ENCODE results near the gene CD3E. TPM values are rescaled to one million over a fixed set of nuclear protein-coding genes. Genes with fewer than 3 reads are reported as not detected.
A peak's percentile ranks its signal among the peaks of the same experiment; 100 is the strongest.

The CD3E gene
- polyA plus RNA-seq, 1 donor, result 0.22 TPM

DNA sequence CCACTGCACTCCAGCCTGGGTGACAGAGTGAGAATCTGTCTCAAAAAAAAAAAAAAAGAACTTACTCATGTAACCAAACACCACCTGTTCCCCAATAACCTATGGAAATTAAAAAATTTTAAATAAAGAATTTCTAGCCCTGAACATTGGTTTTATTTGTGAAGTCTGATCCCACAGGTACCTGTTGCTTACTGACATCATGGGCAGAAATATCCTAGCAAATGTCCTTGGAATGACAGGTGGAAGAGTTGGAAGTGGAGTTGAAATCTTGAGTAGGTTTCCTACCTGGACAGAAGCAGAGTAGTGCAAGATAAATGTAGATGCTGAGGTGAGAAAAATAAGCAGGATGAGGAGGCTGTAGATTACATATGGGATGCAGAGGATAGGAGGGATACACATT, 20.8 kb downstream of the CD3E start:
- no peak for DNase-seq

DNA sequence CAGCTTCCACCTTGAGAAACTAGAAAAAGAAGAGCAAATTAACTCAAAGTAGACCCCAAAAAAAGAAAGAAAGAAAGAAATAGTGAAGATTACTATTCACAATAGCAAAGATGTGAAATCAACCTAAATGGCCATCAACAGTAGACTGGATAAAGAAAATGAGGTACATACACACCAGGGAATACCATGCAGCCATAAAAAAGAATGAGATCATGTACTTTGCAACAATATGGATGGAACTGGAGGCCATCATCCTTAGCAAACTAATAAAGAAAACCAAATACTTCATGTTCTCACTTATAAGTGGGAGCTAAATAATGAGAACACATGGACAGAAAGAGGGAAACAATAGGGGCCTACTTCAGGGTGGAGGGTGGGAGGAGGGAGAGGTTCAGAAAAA, 24.2 kb downstream of the CD3E start:
- no peak for DNase-seq

DNA sequence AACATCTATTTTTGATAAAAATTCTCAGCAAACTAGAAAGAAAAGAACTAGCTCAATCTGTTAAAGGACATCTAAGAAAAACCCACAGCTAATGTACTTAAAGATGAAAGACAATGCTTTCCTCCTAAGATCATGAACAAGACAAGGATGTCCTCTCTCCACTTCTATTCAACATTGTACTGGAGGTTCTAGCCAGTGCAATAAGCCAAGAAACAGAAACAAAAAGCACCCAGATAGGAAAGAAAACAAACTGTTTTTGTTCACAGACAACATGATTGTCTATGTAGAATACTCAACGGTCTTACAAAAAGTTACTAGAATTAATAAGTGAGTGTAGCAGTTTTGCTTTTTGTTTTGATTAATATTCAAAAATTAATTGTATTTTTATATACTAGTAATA, 30.2 kb downstream of the CD3E start:
- no peak for DNase-seq

DNA sequence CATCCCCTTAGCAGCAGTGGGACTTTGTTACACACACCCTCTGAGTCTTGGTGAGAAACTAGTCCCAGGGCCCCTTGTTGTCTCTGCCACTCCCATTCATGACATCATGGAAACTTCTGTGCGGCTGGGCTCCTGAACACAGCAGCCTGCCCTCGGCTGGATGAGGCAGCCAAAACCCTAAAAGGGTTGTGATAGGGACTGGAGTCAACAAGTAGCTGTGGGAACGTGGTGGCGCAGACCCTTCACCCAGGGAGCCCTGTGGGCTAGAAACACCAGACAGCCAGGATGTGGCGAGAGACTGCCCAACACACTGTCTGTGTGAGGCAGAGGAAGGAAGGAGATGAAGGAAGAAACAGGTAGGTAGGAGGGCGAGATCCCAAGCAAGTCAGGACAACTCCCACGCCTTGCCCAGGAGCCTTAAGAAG, 34.1 kb downstream of the CD3E start:
- no peak for DNase-seq

DNA sequence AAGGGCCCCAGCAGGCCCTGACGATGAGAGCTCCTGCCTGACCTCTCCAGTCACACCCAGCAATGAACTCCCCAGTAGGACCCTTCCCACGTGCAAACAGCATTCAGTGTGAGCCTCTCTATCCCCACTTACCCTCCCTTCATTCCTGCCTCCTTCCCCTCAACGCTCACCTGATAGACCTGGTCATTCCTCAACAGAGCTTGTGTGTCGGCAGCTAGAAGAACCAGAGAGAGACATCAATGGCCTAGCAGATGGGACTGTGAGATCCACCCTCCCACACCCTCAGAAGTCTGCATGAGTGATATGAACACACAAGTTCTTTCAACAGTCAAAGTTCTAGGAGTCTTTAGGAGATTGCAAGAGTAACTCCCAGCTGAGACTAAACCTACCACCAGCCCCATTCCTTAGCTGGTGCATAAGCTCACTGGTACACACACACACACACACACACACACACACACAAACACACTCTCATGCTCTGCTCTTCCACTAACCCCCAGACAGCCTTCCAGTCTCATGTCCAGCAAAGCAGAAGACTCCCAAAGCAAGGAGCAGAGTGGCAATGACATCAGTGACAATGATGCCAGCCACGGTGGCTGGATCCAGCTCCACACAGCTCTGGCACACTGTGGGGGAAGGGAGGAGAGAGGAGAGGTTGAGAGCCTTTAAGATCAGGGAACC, 34.9 kb downstream of the CD3E start:
- no peak for DNase-seq

DNA sequence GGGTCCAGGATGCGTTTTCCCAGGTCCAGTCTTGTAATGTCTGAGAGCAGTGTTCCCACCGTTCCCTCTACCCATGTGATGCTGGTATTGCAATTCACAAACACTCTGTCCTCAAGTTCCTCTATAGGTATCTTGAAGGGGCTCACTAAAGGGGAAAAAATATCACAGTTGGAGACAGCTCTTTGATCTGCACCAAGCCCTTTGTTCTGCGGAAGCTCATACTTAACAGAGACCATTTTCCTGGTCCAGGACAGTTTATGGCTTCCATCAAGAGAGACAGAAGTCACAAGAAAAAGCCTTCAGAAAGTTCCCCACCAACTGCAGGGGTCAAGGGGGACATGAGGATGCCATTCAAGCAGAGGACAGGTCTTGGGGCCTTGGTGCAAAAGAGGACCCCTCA, 35.9 kb downstream of the CD3E start:
- no peak for DNase-seq

DNA sequence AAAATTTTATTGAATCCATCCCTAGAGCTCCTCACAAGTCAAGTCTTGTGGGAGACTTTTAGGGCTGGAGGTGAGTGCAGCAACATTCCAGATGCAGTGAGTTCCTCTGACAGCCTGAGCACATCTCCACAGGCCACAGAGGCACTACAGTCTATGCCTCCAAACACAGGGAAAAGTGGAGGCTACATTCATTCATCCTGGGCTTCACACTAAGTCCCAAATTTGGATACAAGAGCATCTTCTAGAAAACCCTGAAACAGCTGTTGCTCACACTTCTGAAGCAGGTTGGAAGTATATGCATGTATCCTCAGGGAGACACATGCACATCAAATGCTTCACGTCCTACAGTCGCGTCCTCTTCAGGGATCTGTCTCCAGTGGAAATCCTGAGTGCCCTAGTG, 36.7 kb downstream of the CD3E start:
- DNase-seq, result no peak

DNA sequence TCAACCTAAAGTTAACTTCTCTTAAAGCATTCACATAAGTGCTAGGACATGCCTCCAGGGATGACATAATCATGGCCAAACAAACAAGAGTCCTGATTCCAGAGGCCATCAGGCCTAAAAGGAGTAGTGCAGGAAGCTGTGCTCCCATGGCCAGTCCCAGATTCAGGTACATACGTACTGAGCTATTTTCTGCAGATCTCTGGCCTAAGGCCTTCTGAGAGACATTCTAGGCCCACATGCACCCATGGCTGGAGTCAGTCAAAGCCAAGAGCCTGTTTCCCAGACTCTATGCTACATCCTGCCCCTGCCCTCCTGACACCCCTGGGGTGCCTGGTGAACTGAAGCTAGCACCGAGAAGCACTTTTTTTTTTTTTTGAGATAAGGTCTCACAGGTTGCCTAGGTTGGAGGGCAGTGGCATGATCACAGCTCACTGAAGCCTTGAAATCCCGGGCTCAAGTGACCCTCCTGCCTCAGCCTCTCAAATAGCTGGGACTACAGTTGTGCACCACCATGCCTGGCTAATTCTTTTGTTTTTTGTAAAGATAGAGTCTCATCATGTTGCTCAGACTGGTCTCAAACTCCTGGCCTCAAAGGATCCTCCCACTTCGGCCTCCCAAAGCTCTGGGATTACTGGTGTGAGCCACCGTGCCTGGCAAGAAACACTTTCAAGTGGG, 37.4 kb downstream of the CD3E start:
- no peak for DNase-seq

DNA sequence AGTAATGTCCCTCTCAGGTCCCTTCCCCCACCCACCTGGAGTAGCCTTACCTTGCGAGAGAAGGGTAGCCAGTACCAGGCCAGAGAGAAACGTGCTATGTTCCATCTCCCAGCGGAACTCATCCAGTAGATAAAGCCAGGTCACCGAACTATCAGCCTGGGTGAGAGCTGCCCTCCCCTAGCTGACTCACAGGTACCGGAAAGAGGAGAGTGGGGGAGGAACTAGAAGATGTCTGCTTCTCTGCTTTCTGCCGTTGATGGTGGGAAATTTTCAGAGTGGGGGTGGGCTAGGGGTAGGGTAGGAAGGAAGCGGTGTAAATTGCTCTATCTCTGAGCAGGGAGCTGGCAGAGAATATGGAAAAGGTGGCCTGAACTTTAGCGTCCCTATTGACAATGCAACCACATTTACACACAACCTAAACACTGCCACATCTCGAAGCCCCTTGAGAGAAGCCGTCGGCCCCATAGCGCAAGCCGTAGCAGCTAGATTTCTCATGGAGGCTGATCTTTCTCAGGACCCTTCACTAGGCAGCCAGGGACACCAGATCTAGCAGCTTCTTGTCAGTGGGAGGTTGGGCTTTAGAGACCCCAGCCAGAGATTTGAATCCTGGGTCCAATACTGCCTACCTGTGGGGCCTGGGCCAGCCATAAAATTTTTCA, 38.1 kb downstream of the CD3E start, which contains the start of gene CD3D:
CD3D (minus strand) TSS at position 203 of the 659 bp plus-strand sequence; CDS start at position 105, 98 bp downstream.
- no peak for DNase-seq

DNA sequence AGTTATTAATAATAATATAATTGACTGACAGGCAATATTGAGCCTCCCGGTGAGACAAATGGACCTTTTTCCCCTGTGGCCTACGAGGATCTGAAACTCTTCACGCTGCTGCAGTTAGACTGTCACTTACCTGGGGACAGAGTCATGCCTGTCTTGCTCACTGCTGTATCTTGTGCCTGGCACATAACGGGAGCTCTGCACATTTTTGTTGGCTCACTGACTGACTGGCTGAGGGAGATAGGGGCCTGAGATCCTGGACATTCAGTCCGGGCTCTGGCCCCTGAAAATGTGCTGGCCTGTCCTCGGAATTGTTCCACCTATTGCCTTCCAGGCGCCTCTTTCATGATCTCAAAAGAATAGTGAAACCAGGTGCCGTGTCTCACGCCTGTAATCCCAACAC, 38.7 kb downstream of the CD3E start:
- no peak for DNase-seq

DNA sequence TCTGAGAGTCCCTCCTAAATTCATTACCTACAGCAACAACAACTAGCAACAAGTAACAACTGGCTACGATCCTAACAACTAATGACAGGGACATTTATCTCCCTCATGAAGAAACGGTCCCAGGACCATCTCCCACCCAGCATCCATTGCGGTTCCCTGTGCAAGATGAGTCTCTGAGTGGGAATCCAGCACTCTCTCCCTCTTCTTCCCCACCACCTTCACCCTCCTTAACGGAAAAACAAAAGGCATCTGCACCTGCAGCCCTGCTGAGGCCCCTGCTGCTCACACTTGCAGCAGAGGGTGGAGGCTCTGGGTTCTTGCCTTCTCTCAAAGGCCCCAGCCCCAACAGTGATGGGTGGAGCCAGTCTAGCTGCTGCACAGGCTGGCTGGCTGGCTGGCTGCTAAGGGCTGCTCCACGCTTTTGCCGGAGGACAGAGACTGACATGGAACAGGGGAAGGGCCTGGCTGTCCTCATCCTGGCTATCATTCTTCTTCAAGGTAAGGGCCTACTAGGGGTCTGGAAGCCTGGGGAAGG, 39.5 kb downstream of the CD3E start, which contains the start of gene CD3G:
CD3G (plus strand) TSS at position 364 of the 535 bp plus-strand sequence; CDS start at position 444, 80 bp downstream.
- no peak for DNase-seq

DNA sequence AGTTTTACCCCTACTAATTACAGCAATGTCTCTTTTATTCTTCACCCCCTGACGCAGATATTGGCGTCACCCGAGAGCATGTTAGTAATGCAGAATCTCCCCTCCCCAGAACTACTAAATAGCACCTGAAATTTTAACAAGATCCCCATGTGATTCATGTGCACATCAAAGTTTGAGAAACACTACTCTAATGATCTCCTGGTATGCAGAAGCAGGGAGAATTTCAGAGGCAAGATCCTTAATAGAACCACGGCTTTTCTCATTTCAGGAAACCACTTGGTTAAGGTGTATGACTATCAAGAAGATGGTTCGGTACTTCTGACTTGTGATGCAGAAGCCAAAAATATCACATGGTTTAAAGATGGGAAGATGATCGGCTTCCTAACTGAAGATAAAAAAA, 44.9 kb downstream of the CD3E start:
- no peak for DNase-seq

DNA sequence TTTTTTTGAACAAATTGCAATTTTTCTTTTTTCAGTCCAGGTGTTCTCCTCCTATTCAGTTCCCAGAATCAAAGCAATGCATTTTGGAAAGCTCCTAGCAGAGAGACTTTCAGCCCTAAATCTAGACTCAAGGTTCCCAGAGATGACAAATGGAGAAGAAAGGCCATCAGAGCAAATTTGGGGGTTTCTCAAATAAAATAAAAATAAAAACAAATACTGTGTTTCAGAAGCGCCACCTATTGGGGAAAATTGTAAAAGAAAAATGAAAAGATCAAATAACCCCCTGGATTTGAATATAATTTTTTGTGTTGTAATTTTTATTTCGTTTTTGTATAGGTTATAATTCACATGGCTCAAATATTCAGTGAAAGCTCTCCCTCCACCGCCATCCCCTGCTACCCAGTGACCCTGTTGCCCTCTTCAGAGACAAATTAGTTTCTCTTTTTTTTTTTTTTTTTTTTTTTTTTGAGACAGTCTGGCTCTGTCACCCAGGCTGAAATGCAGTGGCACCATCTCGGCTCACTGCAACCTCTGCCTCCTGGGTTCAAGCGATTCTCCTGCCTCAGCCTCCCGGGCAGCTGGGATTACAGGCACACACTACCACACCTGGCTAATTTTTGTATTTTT, 48.7 kb downstream of the CD3E start:
- DNase-seq, result peak; percentile 15

DNA sequence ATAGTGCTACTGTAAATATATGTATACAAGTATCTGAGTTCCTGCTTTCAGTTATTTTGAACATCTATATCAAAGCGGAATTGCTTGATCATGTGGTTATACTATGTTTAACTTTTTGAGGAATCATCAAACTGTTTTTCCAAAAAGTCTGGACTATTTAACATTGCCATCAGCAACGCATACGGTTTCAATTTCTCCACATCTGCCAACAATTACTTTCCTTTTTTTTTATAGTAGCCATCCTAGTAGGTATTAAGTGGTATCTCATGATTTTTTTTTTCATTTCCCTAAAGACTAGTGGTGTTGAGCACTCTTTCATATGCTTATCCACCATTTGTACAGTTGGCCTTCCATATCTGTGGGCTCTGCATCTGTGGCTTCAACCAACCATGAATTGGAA, 53.5 kb downstream of the CD3E start:
- DNase-seq, result no peak

DNA sequence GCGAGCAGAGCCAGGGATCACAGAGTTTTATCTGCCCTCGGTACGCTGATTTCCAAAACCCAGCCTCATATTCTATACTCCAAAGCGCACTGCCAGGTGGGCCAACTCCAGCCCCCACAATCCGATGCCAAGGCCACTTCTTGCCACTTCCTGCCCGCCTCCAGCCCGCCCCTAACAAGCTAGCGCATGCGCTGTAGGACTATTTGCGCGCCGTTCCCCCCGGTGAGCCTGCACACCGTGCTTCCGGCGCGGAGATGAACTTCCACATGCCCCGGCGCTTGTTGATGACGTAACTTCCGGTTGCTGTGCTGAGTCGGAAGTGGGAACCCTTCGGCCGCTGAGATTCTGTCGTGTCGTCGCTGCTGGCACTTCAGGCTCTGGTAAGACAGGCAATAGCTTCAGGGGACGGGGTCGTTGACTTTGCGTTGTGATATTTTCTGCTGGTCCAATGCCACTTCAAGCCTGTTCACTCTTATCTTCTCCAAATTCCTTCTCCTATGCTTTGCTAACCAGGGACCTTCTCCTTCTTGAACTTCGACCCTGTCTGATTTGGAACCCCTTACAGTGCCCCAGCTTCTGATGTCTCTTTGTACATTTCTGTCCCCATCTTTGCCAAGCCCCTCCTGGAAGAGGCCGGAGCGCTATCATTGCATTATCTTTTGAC, 54.9 kb downstream of the CD3E start, which contains the start of gene UBE4A:
UBE4A (plus strand) TSS at position 306 of the 664 bp plus-strand sequence. CDS start 5,481 bp downstream, outside the sequence.
- peak; percentile 92 for DNase-seq

DNA sequence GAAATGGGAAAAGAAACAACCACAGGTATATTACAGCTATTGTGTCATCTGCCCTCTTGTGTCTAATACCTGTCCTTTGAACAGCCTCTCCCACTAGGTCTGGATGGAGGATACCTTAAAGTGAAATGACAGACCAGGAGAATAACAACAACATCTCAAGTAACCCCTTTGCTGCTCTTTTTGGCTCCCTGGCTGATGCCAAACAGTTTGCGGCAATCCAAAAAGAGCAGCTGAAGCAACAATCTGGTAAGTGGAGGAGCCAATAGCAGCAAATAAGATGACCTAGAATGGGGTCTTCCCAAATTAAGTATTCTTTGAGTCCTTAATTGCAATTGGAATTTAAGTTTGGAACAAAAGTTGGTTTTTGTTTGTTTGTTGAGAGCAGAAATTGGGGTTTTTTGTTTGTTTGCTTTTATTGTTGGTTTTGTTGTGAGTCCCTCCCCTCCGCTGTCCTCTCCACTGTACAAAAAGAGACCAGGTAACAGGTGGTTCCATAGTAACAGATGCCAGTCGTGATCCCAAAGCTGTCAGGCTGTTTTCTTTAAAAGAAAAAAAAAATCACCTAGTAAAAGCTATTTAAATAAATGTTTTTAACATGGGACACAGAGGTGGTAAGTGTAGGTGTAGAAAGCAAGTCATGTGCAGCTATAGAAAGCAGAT, 60.6 kb downstream of the CD3E start:
- DNase-seq, result no peak

Other genes starting within 250 kb of the CD3E start
- gene TMPRSS4, start 227.7 kb upstream of the CD3E start, polyA plus RNA-seq (ENCODE audit: insufficient read length), result 30.2 TPM
- 0.17 TPM for gene SMIM35, start 217.8 kb upstream of the CD3E start, polyA plus RNA-seq (ENCODE audit: insufficient read length)
- gene SCN4B, start 151.9 kb upstream of the CD3E start, polyA plus RNA-seq (ENCODE audit: insufficient read length), result 0.75 TPM
- 3.0 TPM for gene SCN2B, start 128.1 kb upstream of the CD3E start, polyA plus RNA-seq (ENCODE audit: insufficient read length)
- 1.5 TPM for gene JAML, start 79.7 kb upstream of the CD3E start, polyA plus RNA-seq (ENCODE audit: insufficient read length)
- 6.5 TPM for gene MPZL3, start 52.4 kb upstream of the CD3E start, polyA plus RNA-seq (ENCODE audit: insufficient read length)
- 28.3 TPM for gene MPZL2, start 40.4 kb upstream of the CD3E start, polyA plus RNA-seq (ENCODE audit: insufficient read length)
- 0.50 TPM for gene CD3D, start 38.0 kb downstream of the CD3E start, polyA plus RNA-seq (ENCODE audit: insufficient read length)
- 0.25 TPM for gene CD3G, start 39.6 kb downstream of the CD3E start, polyA plus RNA-seq (ENCODE audit: insufficient read length)
- 53.0 TPM for gene UBE4A, start 54.9 kb downstream of the CD3E start, polyA plus RNA-seq (ENCODE audit: insufficient read length)
- gene ATP5MG, start 96.9 kb downstream of the CD3E start, polyA plus RNA-seq (ENCODE audit: insufficient read length), result 383 TPM
- gene KMT2A, start 131.8 kb downstream of the CD3E start, polyA plus RNA-seq (ENCODE audit: insufficient read length), result 56.7 TPM
- 1.3 TPM for gene TTC36, start 222.7 kb downstream of the CD3E start, polyA plus RNA-seq (ENCODE audit: insufficient read length)
- 26.8 TPM for gene TMEM25, start 226.5 kb downstream of the CD3E start, polyA plus RNA-seq (ENCODE audit: insufficient read length)